ENCODE measurements around the gene WNT11. TPM values are rescaled to one million over a fixed set of nuclear protein-coding genes. Genes with fewer than 3 reads are reported as not detected.

Gene WNT11
- total and polyA plus RNA-seq, 2 of the 13 experiments (the other 11 are each of a cell fraction or from before 2014, with no cell fraction given) = 0.34 to 0.66 TPM

DNA sequence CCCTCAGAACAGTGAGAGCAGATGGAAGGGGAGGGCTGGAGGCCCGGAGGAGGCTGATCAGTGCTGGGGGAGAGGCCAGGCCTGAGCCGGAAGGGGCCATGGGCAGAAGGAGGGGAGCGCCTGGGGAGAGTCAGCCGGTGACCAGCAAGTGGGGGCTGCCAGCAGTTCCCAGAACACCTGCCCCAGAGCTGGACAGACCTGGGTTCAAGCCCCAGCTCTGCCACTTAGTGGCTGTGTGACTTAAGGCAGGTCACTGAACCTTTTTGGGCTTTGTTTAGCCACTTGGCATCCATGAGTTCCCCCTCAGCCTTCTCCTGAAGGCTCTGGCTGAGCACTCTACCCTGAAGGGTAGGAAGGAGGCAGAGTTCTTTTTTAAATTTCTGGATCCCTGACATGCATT lies 17.4 kb downstream of the WNT11 start:
- Histone ChIP-seq H3K9ac (ENCODE audit: insufficient read depth, low read depth, low read length) (no peak overlapping the region), H4K20me1 (ENCODE audit: insufficient read depth, low read length) (no peaks in the 10 kb centered on the region), H3K79me2 (ENCODE audit: insufficient read depth, low read length) (no peaks in the 10 kb centered on the region), H3K4me3 (replicated peaks in 1 of 3; ENCODE audit: insufficient read depth in 1 of 3, low read depth in 2 of 3, low read length in 3 of 3) (no peak overlapping the region), H3K36me3 (replicated peaks in 1 of 2; ENCODE audit: control insufficient read depth in 1 of 2, insufficient read depth in 2 of 2, low read length in 2 of 2) (no peaks in the 10 kb centered on the region), H3K4me2 (ENCODE audit: low read depth, low read length) (no peak overlapping the region), H3K27ac (ENCODE audit: extremely low read length, insufficient read depth, low read length) (no peak overlapping the region), H3K4me1 (ENCODE audit: insufficient read depth, low read length) (peaks cover 6% of the 10 kb centered on the region; the same call in 1 of the 2 replicates), H3K9me3 (ENCODE audit: low read length) (no peaks in the 10 kb centered on the region), H2AFZ (ENCODE audit: low read length) (no peak overlapping the region), H3K27me3 (ENCODE audit: control insufficient read depth in 1 of 2, insufficient read depth in 2 of 2, low read length in 2 of 2) (no peaks in the 10 kb centered on the region)
- no peak for ATAC-seq
- ChIA-PET POLR2A (no interaction called here), CTCF (ENCODE audit: low intra/inter-chr PET ratio, low total read pairs) (no interaction called here)
- 70% methylated on average over 3 of the region's 4 CpGs for WGBS (ENCODE audit: low lambda C conversion rate)
- BruUV-seq (replicated peaks) = no TSS peak
- intact Hi-C loops (cut with micrococcal nuclease; ENCODE audit: unreplicated experiment) (no loop called here), in situ Hi-C loops (cut with HindIII; ENCODE audit: extremely low pct_ligation_motif_present, low pct_unique_long_range_greater_than_20kb) (no loop called here)
- FAIRE-seq = no peak
- DNase-seq (ENCODE audit: low spot score) = no peak
- TF ChIP-seq MIXL1 (CRISPR knock-in tag; IDR thresholded peaks at IDR 0.05) (no peak), THYN1 (CRISPR knock-in tag; IDR thresholded peaks at IDR 0.05; ENCODE audit: borderline replicate concordance, low read depth) (no peak), ZNF557 (CRISPR knock-in tag; IDR thresholded peaks at IDR 0.05) (no peak), ZBTB7A (CRISPR knock-in tag; IDR thresholded peaks at IDR 0.05) (no peak), DNMT3B (CRISPR knock-in tag; conservative IDR thresholded peaks at IDR 0.05) (no peak), SYNCRIP (IDR thresholded peaks at IDR 0.05; ENCODE audit: insufficient read depth, low read depth, low read length) (no peak), ZNF44 (CRISPR knock-in tag; IDR thresholded peaks at IDR 0.05) (no peak), TBX2 (CRISPR knock-in tag; IDR thresholded peaks at IDR 0.05; ENCODE audit: borderline replicate concordance) (no peak), RFX1 (IDR thresholded peaks at IDR 0.05) (no peak), ZNF496 (CRISPR knock-in tag; IDR thresholded peaks at IDR 0.05; ENCODE audit: insufficient replicate concordance) (no peak)
- TF ChIP-seq, protein P1, sequence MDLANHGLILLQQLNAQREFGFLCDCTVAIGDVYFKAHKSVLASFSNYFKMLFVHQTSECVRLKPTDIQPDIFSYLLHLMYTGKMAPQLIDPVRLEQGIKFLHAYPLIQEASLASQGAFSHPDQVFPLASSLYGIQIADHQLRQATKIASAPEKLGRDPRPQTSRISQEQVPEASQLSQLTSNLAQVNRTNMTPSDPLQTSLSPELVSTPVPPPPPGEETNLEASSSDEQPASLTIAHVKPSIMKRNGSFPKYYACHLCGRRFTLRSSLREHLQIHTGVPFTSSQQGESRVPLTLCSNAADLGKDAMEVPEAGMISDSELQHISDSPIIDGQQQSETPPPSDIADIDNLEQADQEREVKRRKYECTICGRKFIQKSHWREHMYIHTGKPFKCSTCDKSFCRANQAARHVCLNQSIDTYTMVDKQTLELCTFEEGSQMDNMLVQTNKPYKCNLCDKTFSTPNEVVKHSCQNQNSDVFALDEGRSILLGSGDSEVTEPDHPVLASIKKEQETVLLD (CRISPR knock-in tag; IDR thresholded peaks at IDR 0.05; ENCODE audit: low read depth) = no peak
- TF ChIP-seq, protein P2, sequence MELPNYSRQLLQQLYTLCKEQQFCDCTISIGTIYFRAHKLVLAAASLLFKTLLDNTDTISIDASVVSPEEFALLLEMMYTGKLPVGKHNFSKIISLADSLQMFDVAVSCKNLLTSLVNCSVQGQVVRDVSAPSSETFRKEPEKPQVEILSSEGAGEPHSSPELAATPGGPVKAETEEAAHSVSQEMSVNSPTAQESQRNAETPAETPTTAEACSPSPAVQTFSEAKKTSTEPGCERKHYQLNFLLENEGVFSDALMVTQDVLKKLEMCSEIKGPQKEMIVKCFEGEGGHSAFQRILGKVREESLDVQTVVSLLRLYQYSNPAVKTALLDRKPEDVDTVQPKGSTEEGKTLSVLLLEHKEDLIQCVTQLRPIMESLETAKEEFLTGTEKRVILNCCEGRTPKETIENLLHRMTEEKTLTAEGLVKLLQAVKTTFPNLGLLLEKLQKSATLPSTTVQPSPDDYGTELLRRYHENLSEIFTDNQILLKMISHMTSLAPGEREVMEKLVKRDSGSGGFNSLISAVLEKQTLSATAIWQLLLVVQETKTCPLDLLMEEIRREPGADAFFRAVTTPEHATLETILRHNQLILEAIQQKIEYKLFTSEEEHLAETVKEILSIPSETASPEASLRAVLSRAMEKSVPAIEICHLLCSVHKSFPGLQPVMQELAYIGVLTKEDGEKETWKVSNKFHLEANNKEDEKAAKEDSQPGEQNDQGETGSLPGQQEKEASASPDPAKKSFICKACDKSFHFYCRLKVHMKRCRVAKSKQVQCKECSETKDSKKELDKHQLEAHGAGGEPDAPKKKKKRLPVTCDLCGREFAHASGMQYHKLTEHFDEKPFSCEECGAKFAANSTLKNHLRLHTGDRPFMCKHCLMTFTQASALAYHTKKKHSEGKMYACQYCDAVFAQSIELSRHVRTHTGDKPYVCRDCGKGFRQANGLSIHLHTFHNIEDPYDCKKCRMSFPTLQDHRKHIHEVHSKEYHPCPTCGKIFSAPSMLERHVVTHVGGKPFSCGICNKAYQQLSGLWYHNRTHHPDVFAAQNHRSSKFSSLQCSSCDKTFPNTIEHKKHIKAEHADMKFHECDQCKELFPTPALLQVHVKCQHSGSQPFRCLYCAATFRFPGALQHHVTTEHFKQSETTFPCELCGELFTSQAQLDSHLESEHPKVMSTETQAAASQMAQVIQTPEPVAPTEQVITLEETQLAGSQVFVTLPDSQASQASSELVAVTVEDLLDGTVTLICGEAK (IDR thresholded peaks at IDR 0.05) = no peak
- TF ChIP-seq, protein P2 (CRISPR knock-in tag; IDR thresholded peaks at IDR 0.05) = no peak
- TF ChIP-seq, protein P3, sequence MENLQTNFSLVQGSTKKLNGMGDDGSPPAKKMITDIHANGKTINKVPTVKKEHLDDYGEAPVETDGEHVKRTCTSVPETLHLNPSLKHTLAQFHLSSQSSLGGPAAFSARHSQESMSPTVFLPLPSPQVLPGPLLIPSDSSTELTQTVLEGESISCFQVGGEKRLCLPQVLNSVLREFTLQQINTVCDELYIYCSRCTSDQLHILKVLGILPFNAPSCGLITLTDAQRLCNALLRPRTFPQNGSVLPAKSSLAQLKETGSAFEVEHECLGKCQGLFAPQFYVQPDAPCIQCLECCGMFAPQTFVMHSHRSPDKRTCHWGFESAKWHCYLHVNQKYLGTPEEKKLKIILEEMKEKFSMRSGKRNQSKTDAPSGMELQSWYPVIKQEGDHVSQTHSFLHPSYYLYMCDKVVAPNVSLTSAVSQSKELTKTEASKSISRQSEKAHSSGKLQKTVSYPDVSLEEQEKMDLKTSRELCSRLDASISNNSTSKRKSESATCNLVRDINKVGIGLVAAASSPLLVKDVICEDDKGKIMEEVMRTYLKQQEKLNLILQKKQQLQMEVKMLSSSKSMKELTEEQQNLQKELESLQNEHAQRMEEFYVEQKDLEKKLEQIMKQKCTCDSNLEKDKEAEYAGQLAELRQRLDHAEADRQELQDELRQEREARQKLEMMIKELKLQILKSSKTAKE (CRISPR knock-in tag; IDR thresholded peaks at IDR 0.05; ENCODE audit: borderline replicate concordance) = no peak
